ENCODE measurements around the gene KRT37.
"Not testable (repeated sequence)": the region's sequence is repeated elsewhere in the genome, so short reads cannot be mapped to it uniquely, and the experiment has no call there.

Gene KRT37

DNA sequence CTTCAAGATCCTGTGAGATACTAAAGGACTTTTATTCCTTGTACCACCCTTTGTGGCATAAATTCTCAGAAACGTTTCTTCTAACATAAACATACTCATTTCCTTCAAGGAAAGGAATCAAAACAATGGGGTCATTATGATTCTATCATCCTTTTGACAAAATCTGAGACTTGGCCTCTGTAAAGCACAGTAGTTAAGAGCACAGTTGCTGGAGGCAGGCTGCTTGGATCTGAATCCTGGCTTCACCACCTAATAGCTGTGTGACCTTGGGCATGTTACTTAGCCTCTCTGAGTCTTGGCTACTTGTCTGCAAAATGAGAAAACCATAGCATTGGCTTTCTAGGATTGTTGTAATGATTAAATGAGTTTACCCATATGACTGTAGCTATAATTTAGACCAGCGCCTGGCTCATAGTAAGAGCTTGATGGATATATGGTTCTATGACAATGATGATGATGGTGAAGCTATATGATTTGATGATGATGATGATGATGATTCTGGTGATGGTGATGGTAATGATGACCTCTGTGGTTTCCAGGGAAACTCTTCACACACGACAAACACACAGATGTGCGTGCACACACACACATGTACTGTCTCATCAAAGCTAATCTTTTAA lies 20.9 kb downstream of the KRT37 start:
- DNase-seq, result no peak

DNA sequence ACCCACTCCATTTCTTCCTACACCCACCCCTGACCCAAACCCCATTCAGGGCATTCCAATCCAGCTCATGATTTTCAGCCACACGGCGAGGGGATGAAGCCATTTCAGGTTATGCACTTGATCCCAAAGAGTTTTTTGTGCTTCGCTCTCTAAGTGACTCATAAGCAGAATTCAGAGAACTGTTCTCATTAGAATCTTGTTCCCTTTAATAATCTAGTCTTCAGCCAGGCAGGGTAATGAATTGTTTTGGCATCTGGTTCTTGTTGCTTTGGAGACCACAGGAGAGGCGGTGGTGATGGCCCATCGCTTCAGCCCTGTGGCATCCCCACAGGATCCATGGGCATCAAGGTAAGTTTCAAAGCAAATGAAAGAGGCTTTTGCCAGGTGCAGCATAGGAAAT lies 22.2 kb downstream of the KRT37 start:
- DNase-seq, result no peak

DNA sequence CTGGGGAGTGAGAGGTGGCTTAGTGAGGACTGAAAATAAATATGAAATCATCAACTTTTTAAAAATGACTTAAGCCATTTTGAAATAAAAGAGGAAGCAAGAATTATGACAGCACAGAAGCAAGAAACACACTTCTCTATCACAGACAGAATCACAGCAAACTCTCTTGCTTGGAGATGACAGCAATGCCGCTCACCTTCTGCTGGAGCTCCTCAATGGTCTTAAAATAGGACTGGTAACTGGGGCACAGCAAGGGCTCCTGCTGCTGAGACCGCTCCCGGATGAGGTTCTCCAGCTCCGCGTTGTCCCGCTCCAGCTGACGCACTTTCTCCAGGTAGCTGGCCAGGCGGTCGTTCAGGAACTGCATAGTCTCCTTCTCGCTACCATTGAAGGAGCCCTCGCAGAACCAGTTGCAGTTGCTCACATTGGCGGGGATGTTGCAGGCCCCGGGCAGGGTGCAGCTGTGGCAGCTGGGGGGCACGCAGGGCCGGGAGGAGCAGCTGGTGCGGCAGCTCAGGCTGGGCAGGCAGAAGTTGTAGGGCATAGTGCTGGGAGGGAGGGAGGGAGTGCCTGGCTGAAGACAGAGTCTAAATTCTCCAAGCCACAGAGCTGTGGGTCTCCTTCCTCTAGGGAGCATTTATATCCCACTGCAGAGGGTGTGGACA lies 27.3 kb downstream of the KRT37 start, which contains the start of gene KRT31:
TSS of gene KRT31 (minus strand) at position 613 of the 665 bp plus-strand sequence. CDS start at position 544, 69 bp downstream.
- no peak for DNase-seq

DNA sequence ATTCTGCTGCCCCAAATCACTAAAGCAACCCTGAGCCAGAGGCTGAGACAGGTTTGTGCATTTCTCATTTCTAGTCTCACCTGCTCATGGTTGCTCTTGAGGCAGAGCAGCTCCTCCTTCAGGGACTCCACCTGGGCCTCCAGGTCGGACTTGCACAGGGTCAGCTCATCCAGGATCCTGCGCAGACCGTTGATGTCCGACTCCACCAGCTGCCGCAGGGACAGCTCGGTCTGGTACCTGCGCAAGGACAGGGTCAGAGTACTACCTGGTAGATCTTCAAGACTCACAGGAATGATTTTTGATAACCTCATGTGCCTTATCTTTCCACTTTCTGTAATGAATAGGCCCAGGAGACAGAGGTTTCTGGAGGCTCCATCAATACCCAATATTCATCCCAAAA lies 28.0 kb downstream of the KRT37 start:
- DNase-seq, result no peak

DNA sequence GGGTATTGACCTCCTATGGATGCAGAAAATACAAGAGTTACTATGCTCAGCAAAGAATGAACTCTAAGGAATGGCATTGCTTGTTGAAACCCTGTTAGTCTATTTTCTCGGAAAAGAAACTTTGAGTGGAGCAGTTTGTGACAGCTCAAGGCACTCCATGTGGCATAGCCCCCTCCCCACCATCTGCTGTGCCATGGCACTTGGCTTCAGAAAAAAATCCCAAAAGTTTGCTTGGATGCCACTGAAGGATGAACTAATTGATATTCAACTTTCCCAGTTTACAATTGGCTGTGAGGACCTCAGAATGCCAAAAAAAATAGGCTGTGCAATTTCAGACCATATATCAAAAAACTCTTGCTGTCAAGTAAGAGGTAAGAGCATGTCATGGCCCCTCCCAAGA lies 28.8 kb downstream of the KRT37 start:
- no peak for DNase-seq

DNA sequence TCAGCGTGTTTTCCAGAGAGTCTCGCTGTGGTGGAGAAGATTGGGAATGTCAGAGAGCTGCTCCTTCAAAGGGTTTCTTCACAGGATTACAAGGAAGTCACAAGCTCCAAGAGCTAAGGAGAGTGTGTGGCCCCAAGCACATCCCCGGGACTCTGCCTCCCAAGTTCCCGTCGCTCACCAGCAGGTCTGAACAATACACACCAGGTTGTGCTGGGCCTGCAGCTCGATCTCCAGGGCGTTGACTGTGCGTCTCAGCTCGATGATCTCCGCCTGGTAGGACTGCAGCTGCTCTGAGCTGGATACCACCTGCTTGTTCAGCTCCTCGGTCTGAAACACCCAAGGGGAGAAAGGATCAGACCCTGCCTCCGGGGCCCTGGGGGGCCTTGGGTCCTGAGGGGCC lies 29.3 kb downstream of the KRT37 start:
- DNase-seq, result not testable (repeated sequence)

DNA sequence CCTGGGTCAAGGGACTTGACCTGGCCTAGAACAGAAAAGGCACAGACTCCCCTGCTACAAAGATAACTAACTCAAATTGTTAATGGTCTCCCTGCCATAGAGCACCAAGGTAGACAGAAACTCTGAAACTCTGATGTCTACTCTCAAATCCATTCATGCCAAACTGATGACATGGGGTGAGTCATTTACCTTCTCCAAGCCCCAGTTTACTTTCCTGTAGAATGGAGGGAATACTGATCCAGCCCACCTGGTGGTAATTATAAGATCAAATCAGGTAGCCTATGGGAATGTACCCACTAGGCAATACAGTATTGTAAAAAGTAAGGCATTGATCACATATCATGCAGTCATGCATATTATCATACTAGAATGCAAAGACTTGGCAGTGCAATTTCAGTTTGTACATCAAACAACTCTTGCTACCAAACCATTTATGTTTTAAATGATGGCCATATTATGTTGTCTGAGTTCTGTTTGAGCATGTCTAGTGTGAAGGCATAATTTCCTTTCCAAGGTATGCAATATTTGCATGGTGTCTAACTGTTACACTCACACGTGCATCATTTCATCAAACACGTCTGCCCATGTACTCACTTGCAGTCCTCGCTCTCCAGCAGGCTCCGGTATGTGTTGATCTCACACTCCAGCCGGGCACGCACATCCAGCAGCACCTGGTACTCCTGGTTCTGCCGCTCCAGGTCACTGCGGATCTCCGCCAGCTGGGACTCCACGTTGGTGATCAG lies 30.0 kb downstream of the KRT37 start:
- DNase-seq, result no peak

DNA sequence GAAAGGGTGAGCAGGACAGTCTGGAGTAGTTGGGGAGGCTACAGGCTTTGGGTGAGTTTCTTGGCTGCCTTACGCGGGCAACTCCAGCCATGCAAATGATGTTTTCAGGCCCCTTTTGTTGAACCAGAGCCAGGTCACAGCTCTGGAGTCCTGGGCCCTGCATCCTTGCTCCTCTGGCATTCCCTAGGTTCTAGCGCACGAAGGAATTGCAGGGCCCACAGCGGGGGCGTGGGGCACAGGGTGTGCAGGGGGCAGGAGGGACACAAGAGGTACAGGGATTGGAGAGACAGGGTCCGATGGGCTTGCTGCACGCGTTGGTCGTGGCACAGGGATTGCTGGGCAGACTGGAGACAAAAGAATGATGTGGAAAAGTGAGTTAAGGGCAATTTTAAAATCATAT lies 30.6 kb downstream of the KRT37 start:
- DNase-seq, result no peak

DNA sequence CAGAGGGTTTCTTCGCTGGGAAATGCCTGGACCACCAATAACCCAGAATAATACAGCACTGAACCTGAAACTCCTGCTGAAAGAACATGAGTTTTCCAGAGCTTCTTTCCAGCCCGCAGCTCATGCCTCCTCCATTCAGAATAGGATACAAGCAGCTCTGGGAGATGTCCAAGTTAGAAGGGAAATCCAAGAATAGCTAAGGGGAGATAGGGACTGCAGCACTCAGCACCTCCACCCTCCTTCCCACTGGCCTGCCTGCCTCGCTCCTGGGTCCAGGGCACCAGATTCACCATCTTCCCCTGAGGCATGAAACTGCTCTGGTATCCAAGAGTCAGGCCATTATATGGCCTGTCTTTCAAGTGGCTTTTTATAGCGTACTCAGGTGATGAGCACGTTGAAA lies 31.1 kb downstream of the KRT37 start:
- DNase-seq, result no peak

DNA sequence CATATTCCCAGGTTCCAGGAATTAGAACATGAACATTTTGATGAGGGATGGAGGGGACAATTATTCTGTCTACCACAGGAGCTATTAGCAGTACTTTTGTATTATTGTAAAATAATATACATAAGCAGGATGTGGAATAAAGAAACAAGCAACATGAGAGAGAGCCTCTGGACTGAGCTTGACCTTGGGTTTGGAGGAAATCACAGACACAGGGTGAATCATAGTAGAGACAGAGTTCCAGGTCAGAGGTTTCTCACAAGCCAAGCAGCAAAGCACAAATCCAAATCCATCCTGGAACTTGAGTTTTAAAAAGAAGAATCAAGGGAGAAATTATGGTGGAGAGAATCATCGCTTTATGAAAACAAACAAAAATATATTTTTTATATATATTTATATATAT lies 32.1 kb downstream of the KRT37 start:
- DNase-seq, result no peak

DNA sequence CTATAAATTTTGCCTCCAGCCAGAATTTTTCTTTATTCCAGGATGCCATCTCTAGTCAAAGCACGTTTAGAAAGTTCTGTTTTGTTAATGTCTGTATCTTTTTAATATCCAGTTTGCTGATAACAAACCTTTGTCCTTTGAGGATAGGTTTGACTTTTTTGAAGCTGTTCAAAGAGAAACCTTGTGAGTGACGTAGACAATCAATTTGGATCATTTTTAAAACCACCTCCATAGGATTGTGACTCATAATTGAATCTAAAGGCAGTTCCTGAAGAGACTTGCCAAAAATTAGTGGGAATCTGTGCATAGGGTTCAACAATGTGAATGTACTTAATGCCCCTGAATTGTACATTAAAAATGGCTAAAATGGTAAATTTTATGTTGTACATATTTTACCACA lies 32.9 kb downstream of the KRT37 start:
- no peak for DNase-seq

DNA sequence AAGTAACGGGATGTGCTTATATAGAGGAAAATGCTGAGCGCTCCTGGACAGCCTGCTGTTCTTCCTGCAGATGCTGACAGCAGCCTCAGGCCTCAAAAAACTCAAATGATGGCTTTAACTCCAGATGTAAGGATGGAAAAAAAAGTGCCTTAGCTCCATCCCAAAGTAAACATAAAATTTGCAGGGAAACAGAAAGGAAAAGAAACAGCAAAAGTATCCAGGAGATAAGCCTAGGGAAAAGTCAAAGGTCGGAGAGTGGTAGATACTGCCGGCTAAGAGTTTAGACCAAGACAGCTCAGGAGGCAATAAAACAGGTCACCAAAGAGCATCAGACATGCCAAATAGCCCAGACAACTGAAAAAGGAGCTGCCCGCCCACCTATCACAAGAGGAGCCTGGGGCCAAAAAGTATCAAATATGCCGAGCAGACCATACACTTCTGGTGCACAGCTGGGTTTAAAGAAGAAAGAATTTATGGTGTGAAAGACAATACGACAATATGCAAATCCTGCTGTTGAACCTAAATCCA lies 33.9 kb downstream of the KRT37 start:
- DNase-seq, result no peak

DNA sequence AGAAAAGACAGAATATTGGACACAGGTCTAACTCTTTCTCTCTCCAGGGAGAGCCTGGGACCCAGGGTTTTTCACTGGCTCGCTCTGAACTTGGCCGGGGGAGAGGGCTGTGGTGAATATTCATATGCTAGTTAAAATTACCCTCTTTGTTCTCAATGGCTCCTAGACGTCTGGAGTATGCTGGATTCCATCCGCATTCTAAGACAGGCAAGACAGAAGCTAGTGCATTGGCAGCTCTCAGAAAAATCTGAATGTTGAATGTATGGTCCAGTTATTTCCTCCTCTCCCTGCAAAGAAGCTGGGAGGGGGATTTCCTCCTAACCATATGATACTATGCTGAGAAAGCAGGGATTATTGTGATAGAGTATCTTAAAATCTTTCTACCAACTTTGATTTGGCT lies 36.7 kb downstream of the KRT37 start:
- DNase-seq, result no peak

DNA sequence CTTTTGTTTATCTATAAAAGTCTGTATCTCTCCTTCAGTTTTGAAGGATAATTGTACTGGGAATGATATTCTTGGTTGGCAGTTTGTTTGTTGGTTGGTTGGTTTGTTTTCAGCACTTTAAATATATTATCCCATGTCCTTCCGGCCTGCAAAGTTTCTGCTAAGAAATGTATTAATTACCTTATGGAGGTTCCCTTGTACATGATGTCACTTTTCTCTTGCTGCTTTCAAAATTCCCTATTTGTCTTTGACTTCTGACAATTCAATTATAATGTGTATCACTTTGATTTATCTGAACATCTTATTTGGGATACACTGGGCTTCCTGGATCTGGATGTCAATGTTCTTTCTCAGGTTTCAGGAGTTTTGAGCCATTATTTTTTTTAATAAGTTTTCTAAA lies 38.2 kb downstream of the KRT37 start:
- DNase-seq, result no peak

DNA sequence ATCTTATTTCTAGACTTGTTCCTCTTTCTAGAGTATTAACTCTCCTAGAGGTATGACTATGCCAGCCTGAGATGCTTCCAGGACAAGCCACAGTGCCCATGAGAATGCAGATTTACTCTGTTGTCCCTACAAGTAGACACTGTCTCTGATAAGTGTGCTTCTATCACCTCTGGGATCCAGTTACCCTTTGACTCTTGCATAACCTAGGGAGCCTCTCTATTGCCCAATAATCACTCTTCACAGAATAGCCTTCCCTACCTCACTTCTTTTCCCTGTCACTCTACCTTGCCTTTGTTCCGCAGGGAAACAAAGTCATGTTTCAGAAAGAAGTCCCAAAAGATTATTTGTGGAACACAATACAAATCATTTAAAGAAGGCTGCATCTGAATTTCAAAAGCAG lies 40.7 kb downstream of the KRT37 start:
- DNase-seq, result no peak

DNA sequence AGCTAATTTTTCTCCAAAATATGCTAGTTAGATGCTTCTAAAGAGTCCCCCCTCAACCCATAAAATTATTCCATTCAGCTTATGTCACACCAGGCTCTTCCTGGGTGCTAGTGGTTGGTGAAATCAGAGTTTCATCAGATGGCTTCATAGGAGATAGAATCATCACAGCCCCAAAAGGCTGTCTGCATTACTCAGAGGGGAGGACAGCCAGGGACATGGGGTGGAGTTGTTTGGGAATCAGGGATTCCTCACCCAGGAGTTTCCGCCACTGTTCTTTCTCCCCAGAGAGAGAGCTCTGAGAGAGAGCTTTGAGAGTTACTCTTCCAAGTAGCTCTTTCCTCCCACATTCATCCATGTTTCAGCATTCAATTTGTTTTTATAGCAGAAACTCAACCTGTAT lies 42.0 kb downstream of the KRT37 start:
- DNase-seq, result no peak

DNA sequence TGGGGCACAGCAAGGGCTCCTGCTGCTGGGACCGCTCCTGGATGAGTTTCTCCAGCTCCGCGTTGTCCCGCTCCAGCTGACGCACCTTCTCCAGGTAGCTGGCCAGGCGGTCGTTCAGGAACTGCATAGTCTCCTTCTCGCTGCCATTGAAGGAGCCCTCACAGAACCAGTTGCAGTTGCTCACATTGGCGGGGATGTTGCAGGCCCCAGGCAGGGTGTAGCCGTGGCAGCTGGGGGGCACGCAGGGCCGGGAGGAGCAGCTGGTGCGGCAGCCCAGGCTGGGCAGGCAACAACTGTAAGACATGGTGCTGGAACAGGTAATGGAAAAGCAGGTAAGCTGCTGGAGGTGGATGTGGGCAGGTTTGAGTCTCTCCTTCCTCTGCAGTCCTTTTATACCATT lies 42.4 kb downstream of the KRT37 start, which contains the start of gene KRT34:
TSS of gene KRT34 (minus strand) at position 364 of the 400 bp plus-strand sequence. CDS start at position 304, 60 bp downstream.
- not testable (repeated sequence) for DNase-seq

DNA sequence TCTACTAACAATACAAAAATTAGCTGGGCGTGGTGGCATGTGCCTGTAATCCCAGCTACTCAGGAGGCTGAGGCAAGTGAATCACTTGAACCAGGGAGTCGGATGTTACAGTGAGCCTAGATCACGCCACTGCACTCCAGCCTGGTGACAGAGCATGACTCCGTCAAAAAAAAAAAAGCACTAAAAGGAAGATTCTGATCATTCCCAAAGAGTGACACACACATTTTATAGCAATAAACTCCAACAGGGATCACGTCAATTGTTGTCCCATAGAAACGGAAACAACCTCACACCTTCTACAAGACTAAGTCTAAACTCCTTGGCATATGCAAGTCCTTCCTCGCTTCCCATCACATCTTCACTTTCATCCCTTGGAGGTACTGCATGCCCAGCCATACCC lies 44.3 kb downstream of the KRT37 start:
- DNase-seq, result not testable (repeated sequence)

DNA sequence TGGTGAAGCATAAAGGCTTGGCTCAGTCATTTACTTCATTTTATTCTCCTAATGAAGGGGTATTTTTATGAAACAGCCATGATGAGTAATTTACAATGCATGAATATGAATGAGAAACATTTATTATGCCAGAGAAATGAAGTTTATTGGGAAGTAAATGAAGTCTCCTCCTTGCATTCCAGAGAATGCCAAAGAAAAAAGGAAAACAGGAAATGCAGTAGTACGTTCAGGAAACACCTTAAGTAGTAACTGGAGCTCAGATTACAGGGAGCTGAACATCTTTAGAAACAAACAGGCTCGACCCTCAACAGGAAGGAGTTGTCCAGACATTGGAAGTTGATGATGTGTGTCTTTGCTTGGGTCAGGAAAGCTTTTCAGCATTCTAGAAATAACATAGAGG lies 46.8 kb downstream of the KRT37 start:
- DNase-seq, result no peak
